GM12801 (cell line): Measurements from ENCODE around the gene ANKRD29.

ENCODE experiments used
- TF ChIP-seq, protein P1 (sequence below): IDR thresholded peaks from one replicate; pipeline ENCODE4 v1.5.1; 2011; ENCODE audit warnings: control low read depth; ENCODE audit not compliant: insufficient read length; ENCODE audit errors: extremely low read depth

ANKRD29 gene

DNA sequence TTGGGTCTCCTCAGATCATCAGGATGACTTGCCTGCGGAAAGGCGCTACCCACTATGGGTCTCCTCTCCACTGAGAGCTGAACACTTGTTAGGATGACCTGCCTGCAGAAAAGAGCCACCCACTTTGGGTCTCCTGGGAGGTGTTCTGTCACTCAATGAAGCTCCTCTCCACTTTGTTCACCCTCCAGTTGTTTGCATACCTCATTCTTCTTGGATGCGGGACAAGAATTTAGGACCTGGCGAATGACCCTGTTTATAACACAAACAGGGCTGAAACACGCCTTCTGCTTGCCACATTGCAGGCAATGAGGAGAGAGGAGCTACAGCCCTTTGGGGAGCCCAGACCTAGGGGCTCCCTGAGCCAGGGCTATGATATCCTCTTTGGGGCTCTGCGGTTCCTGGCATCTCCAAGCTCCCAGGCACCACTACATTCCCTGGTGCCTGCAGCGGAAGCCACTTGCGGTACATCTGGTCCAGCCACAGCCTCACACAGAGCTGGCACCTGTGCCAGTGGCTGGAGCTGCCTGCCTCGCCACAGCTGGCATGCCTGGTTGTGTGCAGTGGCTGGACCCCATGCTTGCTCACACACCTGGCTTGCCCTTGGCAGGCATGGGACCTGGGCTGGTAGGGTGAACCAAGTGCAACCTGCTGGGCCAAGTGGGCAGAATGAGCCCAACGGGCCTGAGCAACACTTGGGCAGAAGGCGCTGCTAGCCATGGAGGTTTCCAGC lies 20.6 kb downstream of the ANKRD29 start:
- TF ChIP-seq, protein P1, sequence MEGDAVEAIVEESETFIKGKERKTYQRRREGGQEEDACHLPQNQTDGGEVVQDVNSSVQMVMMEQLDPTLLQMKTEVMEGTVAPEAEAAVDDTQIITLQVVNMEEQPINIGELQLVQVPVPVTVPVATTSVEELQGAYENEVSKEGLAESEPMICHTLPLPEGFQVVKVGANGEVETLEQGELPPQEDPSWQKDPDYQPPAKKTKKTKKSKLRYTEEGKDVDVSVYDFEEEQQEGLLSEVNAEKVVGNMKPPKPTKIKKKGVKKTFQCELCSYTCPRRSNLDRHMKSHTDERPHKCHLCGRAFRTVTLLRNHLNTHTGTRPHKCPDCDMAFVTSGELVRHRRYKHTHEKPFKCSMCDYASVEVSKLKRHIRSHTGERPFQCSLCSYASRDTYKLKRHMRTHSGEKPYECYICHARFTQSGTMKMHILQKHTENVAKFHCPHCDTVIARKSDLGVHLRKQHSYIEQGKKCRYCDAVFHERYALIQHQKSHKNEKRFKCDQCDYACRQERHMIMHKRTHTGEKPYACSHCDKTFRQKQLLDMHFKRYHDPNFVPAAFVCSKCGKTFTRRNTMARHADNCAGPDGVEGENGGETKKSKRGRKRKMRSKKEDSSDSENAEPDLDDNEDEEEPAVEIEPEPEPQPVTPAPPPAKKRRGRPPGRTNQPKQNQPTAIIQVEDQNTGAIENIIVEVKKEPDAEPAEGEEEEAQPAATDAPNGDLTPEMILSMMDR: no peak

DNA sequence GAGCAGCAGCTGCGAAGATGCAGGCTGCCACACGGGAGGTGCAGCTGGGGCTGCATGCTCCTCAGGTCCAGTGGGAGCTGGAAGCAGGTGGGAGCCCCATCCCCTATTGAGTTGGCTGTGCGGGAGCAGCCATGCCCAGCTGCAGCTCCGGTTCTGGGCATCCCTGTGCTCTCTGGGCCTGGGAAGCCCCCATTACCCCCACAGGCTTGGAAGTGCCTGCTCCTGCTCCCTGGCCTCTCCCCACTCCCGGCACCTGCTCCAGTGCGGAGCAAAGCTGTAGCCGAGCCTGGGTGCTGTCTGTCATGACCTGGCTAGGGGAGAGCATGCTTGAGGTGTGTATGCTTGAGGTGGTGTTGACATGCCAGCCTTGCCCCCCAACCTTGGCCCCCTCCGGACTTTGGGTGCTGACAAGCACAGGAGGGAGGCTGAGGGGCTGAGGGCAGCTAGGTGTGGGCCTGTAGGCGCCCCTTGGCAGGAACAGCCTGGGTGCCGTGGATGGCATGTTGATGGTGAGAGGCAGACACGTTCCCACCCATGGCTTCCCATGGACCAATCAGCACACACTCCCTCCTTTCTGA lies 21.5 kb downstream of the ANKRD29 start:
- TF ChIP-seq, protein P1: no peak

DNA sequence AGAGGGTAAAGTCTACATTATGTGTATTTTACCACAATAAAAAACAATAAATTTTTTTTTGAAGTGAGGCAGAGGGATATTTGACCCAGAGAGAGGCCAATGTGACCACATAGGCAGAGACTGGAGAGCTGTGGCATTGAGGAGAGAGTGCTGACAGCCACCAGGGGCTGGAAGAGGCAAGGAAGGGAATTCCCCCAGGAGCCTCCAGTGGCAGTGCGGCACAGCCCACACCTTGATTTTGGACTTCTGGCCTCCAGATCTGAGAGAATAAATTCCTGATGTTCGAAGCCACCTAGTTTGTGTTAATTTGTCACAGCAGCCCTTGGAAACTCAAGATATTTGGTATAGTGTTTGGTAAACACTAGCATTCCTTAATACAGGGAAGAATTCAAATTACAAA lies 22.7 kb downstream of the ANKRD29 start:
- TF ChIP-seq, protein P1: no peak

DNA sequence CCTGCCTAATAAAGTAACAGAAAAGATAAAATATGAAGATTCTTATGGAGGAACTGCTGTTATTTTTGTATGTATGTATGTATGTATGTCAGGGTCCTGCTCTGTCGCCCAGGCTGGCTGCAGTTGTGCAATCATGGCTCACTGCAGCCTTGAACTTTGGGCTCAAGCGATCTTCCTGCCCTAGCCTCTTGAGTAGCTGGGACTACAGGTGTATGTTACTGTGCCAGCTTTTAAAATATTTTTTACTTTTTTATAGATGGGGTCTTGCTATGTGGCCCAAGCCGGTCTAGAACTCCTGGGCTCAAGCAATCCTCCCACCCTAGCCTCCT lies 26.7 kb downstream of the ANKRD29 start:
- TF ChIP-seq, protein P1: no peak

DNA sequence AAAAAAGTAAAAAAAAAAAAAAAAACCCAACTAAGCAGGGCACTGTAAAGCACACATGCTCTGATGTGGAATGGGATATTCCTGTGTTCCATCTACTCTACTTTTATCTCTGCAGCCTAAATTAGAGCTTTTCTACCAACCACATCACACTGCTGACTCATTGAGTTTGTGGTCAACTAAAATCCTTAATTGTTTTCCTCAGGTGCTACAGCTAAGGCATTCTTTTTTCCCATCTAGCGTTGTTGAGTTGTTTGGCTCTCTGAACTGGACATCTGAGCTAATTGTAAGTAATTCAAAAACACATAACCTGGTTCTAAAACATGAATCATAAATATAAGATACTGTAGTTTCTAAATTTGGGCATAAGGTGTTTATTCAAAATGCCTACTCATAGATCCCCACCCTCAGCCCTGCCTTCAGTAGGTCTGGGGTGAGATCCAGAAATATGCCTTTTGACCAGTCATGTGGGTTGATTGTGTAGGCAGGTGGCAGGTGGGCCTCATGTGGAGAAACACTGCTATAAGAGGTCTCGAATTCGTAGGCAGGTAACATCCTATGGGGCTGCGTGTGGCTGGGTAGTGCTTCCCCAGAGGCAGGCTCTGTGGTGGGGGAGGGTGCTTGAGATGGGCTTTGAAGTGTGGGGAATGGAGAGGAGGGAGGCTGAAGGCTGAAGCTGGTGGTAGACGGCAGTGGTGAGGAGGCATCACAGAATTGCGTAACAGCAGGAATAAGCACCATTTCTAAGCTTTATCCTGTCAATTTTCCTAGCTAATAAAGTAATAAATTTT lies 27.2 kb downstream of the ANKRD29 start:
- TF ChIP-seq, protein P1: no peak

DNA sequence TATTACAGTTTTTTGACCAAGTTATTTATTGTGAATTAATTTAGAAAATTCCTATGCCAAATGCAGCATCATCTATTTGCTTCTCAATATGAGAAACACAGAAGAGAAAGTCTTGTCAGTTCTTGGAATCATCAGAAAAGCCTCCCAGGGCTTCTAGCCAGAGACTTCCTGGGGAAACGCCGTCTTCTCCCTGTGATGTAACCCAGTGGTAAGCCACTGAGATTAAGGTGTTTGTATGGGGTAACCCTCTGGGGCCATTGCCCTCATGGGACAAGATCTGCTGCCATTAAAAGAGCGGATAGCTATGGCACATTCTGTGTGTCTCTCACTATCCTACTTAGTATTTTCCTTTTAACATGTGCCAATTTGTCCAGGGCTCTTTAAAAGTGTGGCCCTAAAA lies 28.0 kb downstream of the ANKRD29 start:
- TF ChIP-seq, protein P1: no peak

DNA sequence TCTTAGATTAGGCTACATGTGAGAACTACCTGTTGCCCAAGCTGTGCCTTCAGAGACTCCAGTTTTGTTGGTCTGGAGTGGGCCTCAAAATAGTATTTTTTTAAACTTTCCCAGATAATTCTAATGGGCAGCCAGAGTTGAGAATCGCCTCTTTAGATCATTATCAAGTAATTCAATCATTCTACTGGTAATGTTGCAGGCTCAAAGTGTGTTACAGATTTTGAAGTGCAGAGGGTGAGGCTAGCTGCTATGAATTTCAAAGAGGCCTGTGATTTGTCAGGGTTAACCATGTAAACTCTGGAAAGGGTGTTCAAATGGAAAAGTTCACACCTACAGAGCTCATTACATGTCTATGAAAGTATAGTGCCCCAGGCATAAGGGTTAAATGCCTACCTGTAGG lies 30.1 kb downstream of the ANKRD29 start:
- TF ChIP-seq, protein P1: no peak
